ENCODE data around the gene FGA.

DNA sequence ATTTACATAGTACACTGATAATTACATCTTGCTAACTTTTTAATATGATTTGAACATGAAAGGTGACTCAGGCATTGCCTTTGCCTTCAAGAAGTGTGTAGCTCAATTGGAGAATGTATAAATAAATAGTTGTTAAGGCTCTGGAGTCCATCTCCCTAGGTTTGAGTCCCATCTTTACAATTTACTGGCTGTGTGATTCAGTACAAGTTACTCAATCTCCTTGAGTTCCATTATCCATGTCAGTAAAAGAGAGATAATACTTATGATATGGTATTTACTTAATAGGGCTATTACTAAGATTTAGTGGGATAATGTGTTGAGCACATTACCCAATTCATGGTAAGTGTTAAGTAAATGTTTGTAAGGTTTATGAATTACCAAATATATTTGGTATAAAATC, 23.8 kb upstream of the FGA start:
- TF ChIP-seq ZFP3 (CRISPR knock-in tag; IDR thresholded peaks at IDR 0.05) (no peak), ZC3H10 (CRISPR knock-in tag; IDR thresholded peaks at IDR 0.05) (no peak), GLIS3 (CRISPR knock-in tag; IDR thresholded peaks at IDR 0.05) (no peak), ZNF70 (CRISPR knock-in tag; IDR thresholded peaks at IDR 0.05) (no peak), ZFP30 (CRISPR knock-in tag; IDR thresholded peaks at IDR 0.05) (no peak), ZNF565 (CRISPR knock-in tag; conservative IDR thresholded peaks at IDR 0.05; ENCODE audit: low read depth) (no peak), ARNTL (CRISPR knock-in tag; IDR thresholded peaks at IDR 0.05; ENCODE audit: borderline replicate concordance, low read depth) (no peak), ZNF8 (CRISPR knock-in tag; IDR thresholded peaks at IDR 0.05) (no peak), RARB (CRISPR knock-in tag; IDR thresholded peaks at IDR 0.05) (no peak), SNAI2 (CRISPR knock-in tag; IDR thresholded peaks at IDR 0.05) (no peak)
- TF ChIP-seq, protein P1, sequence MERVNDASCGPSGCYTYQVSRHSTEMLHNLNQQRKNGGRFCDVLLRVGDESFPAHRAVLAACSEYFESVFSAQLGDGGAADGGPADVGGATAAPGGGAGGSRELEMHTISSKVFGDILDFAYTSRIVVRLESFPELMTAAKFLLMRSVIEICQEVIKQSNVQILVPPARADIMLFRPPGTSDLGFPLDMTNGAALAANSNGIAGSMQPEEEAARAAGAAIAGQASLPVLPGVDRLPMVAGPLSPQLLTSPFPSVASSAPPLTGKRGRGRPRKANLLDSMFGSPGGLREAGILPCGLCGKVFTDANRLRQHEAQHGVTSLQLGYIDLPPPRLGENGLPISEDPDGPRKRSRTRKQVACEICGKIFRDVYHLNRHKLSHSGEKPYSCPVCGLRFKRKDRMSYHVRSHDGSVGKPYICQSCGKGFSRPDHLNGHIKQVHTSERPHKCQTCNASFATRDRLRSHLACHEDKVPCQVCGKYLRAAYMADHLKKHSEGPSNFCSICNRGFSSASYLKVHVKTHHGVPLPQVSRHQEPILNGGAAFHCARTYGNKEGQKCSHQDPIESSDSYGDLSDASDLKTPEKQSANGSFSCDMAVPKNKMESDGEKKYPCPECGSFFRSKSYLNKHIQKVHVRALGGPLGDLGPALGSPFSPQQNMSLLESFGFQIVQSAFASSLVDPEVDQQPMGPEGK (CRISPR knock-in tag; IDR thresholded peaks at IDR 0.05; ENCODE audit: borderline replicate concordance): no peak
- TF ChIP-seq, protein P2, sequence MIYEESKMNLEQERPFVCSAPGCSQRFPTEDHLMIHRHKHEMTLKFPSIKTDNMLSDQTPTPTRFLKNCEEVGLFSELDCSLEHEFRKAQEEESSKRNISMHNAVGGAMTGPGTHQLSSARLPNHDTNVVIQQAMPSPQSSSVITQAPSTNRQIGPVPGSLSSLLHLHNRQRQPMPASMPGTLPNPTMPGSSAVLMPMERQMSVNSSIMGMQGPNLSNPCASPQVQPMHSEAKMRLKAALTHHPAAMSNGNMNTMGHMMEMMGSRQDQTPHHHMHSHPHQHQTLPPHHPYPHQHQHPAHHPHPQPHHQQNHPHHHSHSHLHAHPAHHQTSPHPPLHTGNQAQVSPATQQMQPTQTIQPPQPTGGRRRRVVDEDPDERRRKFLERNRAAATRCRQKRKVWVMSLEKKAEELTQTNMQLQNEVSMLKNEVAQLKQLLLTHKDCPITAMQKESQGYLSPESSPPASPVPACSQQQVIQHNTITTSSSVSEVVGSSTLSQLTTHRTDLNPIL (CRISPR knock-in tag; IDR thresholded peaks at IDR 0.05; ENCODE audit: low read depth): no peak
- TF ChIP-seq, protein P3, sequence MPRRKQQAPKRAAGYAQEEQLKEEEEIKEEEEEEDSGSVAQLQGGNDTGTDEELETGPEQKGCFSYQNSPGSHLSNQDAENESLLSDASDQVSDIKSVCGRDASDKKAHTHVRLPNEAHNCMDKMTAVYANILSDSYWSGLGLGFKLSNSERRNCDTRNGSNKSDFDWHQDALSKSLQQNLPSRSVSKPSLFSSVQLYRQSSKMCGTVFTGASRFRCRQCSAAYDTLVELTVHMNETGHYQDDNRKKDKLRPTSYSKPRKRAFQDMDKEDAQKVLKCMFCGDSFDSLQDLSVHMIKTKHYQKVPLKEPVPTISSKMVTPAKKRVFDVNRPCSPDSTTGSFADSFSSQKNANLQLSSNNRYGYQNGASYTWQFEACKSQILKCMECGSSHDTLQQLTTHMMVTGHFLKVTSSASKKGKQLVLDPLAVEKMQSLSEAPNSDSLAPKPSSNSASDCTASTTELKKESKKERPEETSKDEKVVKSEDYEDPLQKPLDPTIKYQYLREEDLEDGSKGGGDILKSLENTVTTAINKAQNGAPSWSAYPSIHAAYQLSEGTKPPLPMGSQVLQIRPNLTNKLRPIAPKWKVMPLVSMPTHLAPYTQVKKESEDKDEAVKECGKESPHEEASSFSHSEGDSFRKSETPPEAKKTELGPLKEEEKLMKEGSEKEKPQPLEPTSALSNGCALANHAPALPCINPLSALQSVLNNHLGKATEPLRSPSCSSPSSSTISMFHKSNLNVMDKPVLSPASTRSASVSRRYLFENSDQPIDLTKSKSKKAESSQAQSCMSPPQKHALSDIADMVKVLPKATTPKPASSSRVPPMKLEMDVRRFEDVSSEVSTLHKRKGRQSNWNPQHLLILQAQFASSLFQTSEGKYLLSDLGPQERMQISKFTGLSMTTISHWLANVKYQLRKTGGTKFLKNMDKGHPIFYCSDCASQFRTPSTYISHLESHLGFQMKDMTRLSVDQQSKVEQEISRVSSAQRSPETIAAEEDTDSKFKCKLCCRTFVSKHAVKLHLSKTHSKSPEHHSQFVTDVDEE (CRISPR knock-in tag; IDR thresholded peaks at IDR 0.05): no peak

Data from SK-N-SH treated with all-trans-retinoic acid at 6 μM for 48 hours (cell line).